Measurements from ENCODE around the gene TMEM63B.

DNA sequence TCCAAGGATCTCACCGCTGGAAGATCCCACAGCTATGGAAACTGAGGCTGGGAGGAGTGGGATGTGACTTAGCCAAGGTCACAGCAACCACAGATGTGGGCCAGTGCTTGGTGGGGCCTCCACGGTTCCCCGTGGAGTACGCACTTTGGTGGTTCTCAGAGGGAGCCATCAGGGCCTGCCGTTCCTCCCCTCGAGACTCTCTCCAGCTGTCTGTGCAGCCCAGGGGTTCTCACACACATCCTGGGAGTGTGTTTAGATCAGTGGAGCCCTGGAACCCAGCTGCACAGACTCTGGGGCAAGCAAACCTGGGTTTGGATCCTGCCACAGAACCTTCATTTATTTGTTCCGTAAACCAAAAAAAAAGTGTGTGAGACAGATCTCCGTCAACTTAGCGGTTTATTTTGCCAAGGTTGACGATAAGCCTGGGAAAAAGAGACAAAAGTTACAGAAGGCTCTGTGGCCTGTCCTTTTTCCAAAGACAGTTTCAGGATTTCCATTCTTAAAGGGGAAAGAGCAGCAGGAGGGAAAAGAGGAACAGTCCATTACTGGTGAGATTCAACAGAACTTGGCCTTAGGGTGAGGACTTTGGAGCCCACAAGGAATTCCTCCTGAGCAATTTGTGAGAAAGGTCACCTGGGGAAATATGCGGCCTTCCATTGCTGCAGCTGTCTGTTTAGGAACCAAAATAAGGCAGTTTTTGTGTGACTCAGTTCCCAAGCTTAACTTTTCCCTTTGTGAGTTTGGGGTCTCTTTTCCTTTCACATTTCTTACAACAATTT is 75.8 kb downstream of the TMEM63B start:
- TF ChIP-seq, protein P1, sequence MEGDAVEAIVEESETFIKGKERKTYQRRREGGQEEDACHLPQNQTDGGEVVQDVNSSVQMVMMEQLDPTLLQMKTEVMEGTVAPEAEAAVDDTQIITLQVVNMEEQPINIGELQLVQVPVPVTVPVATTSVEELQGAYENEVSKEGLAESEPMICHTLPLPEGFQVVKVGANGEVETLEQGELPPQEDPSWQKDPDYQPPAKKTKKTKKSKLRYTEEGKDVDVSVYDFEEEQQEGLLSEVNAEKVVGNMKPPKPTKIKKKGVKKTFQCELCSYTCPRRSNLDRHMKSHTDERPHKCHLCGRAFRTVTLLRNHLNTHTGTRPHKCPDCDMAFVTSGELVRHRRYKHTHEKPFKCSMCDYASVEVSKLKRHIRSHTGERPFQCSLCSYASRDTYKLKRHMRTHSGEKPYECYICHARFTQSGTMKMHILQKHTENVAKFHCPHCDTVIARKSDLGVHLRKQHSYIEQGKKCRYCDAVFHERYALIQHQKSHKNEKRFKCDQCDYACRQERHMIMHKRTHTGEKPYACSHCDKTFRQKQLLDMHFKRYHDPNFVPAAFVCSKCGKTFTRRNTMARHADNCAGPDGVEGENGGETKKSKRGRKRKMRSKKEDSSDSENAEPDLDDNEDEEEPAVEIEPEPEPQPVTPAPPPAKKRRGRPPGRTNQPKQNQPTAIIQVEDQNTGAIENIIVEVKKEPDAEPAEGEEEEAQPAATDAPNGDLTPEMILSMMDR (conservative IDR thresholded peaks at IDR 0.05 in 1 of 2, IDR thresholded peaks at IDR 0.05 in 1 of 2; ENCODE audit: extremely low read depth in 1 of 2, insufficient read depth in 1 of 2, low read depth in 1 of 2, low read length in 2 of 2) = no peak
- no peak for TF ChIP-seq EZH2 (IDR thresholded peaks at IDR 0.05; ENCODE audit: borderline replicate concordance, low read length)

Measured in mammary epithelial cell (primary cell).